Rectal smooth muscle tissue (tissue), 1 donor: ENCODE results near the gene B3GLCT.

ENCODE experiments used
- H3K27ac ChIP-seq: one replicate; pipeline ENCODE4 v1.7.0; 2013; ENCODE audit warnings: low read depth, low read length, inconsistent platforms
- H3K27me3 ChIP-seq: one replicate; pipeline ENCODE4 v1.7.0; 2013; ENCODE audit warnings: low read length; ENCODE audit not compliant: control insufficient read depth, insufficient read depth
- H3K36me3 ChIP-seq: one replicate; pipeline ENCODE4 v1.7.0; 2013; ENCODE audit warnings: low read length; ENCODE audit not compliant: control insufficient read depth, insufficient read depth
- H3K4me1 ChIP-seq: one replicate; pipeline ENCODE4 v1.7.0; 2013; ENCODE audit warnings: low read length; ENCODE audit not compliant: control insufficient read depth, insufficient read depth
- H3K4me3 ChIP-seq: one replicate; pipeline ENCODE4 v1.7.0; 2013; ENCODE audit warnings: low read length
- H3K9ac ChIP-seq: one replicate; pipeline ENCODE4 v1.7.0; 2013; ENCODE audit warnings: low read length

B3GLCT gene

DNA sequence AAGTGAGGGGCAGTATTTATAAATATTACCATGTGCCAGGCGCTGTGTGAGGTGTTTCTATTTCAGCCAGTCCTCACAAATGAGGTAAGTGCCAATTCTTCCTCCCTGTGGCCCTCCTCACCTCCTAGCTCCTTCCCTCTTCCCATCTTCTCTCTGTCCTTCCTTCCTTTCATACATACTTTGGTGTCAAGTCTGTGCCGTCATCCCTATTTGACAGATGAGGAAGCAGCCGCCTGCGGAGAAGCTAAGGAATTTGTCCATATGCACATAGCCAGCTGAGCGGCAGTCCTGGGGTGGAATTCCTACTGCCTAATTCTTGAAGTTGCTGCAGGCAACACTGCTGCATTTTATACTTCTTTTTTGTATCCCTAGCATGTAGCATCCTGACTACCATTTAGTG, 150.8 kb downstream of the B3GLCT start:
- Histone ChIP-seq H3K27ac (no peak overlapping the region), H3K4me3 (no peak overlapping the region), H3K27me3 (no peaks in the 10 kb centered on the region), H3K9ac (no peak overlapping the region), H3K4me1 (no peaks in the 10 kb centered on the region), H3K36me3 (no peaks in the 10 kb centered on the region)

DNA sequence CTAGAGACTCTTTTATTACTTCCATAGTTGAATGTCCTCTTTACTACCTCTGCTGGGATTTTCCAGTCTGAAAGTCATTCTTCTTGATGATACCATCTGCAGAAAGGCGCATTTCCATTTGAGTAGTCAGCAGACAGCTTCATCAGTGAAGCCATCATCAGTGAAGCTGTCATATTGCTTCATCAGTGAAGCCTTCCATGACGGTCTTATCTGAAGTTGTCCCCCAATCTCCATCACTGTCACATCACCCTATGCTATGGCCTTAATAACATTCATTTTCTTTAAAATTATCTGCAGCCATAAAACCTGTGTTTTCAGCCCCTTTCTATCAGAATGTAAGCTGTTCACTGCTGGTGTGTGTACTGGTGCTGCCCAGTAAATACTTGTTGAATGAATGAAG, 151.6 kb downstream of the B3GLCT start:
- H3K4me3 ChIP-seq = no peak overlapping the region
- H3K4me1 ChIP-seq = no peaks in the 10 kb centered on the region
- H3K9ac ChIP-seq = no peak overlapping the region
- H3K27me3 ChIP-seq = no peaks in the 10 kb centered on the region
- H3K27ac ChIP-seq = no peak overlapping the region
- no peaks in the 10 kb centered on the region for H3K36me3 ChIP-seq

DNA sequence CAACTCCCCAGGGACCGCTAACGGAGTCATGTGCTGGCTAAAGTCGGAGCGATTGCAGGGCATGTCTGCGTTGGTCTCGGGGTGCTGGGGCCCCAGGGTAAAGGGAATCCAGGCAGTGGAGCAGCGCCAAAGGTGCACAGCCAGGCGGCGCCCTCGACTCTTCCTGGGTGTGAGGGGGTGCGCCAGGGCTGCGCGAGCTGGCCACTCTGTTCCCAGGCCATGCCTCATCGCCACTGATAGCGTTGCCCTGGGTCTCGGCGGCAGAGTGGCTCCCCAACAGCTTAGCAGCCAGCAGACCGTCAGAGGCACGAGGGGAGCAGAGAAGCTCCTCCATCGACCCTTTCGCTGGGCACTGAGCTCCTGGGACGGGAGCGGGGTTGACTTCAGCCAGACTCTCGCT, 152.7 kb downstream of the B3GLCT start:
- Histone ChIP-seq H3K36me3 (no peaks in the 10 kb centered on the region), H3K27ac (no peak overlapping the region), H3K4me3 (no peak overlapping the region), H3K27me3 (no peaks in the 10 kb centered on the region), H3K4me1 (no peaks in the 10 kb centered on the region), H3K9ac (no peak overlapping the region)

DNA sequence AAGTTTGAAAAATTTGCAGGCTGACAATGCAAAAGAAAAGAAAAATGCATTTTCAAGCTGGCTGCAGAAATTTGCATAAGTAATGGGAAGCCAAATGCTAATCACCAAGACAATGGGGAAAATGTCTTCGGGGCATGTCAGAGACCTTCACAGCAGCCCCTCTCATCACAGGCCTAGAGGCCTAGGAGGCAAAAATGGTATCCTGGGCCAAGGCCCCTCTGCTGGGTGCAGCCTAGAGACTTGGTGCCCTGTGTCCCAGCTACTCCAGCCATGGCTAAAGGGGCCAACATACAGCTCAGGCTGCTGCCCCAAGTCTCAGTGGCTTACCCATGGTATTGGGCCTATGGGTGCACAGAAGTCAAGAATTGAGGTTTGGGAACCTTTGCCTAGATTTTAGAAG, 155.2 kb downstream of the B3GLCT start:
- Histone ChIP-seq H3K4me1 (no peaks in the 10 kb centered on the region), H3K9ac (no peak overlapping the region), H3K27me3 (no peaks in the 10 kb centered on the region), H3K36me3 (no peaks in the 10 kb centered on the region), H3K4me3 (no peak overlapping the region), H3K27ac (no peak overlapping the region)

DNA sequence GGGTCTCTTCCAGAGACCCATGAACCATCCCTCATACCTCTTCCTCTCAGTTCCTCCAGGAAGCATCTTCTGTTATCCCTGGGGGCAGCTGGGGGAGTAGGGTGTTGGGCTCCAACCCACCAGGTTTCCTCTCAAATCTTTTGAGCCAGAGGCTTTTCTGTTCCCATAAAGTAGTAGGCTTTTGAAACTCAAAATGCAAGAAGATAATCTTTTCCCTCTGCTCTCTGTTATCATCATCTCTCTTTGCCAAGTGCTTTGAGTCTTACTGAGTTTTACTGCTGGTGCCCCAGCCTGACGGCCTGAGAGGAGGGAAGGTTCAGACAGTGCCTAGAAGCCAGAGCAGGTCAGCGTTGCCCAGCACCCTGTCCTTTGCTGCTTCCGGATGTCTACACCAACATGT, 157.2 kb downstream of the B3GLCT start:
- Histone ChIP-seq H3K4me3 (no peak overlapping the region), H3K9ac (no peak overlapping the region), H3K27ac (no peak overlapping the region), H3K36me3 (no peaks in the 10 kb centered on the region), H3K27me3 (no peaks in the 10 kb centered on the region), H3K4me1 (no peaks in the 10 kb centered on the region)

DNA sequence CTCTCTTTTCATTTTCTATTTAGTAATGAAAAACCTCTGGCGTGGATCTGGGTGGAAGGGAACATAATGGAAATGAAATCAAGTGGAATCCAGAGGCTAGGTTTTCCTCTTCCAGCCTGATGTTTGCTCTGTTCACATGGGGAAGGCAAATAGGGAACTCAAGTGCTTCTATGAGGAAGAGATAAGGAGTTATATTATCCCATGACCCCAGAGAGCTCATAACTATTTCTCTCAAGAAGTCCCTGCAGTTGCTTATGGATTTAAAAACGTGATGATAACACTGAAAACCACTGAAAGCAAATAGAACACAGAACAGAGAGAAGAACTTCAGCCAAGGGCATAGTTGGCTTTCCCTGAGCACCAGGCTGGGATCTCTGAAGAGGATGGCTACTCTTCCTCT, 157.8 kb downstream of the B3GLCT start:
- no peaks in the 10 kb centered on the region for H3K4me1 ChIP-seq
- no peak overlapping the region for H3K9ac ChIP-seq
- no peaks in the 10 kb centered on the region for H3K36me3 ChIP-seq
- no peak overlapping the region for H3K27ac ChIP-seq
- H3K27me3 ChIP-seq = no peaks in the 10 kb centered on the region
- H3K4me3 ChIP-seq = no peak overlapping the region

DNA sequence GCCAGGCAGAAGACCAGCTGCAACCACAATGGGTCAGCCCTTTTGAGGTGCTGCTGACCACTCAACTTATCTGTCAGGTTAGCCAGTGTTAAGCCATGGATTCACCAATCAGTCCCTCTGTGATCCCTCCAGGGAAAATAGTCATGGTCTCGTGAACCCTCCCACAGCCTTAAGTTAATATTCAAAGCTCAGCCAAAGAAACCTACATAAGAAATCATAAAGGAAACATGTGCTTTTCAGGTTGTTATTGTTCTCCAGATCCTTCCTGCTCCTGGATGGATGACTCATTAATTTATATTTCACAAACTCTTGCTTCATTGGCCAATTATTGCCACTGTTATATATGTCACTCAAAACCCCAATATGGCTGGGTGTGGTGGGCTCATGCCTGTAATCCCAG, 161.9 kb downstream of the B3GLCT start:
- H3K27me3 ChIP-seq = no peaks in the 10 kb centered on the region
- H3K4me3 ChIP-seq = no peak overlapping the region
- H3K9ac ChIP-seq = no peak overlapping the region
- H3K27ac ChIP-seq = no peak overlapping the region
- no peaks in the 10 kb centered on the region for H3K36me3 ChIP-seq
- no peaks in the 10 kb centered on the region for H3K4me1 ChIP-seq

DNA sequence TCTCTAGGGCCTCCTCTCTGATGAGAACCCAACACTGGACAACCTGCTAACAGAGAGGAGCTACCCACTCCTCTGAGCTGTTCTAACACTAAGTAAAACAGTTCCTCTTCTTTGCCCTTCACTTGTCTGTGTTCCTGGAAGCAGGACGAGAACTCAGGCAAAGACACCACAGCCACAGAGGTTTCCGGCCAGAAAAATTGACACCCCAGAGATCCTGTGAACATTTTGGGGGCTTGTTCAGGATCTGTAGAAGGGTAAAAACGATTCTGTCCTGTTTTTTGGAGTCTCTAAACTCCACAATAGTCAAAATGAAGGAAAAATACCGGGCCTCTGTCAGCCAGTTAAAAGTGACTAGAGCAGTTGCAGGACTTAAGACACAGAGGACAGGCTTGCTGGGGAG, 165.9 kb downstream of the B3GLCT start:
- Histone ChIP-seq H3K4me3 (no peak overlapping the region), H3K4me1 (no peaks in the 10 kb centered on the region), H3K27ac (no peak overlapping the region), H3K36me3 (no peaks in the 10 kb centered on the region), H3K9ac (no peak overlapping the region), H3K27me3 (no peaks in the 10 kb centered on the region)

DNA sequence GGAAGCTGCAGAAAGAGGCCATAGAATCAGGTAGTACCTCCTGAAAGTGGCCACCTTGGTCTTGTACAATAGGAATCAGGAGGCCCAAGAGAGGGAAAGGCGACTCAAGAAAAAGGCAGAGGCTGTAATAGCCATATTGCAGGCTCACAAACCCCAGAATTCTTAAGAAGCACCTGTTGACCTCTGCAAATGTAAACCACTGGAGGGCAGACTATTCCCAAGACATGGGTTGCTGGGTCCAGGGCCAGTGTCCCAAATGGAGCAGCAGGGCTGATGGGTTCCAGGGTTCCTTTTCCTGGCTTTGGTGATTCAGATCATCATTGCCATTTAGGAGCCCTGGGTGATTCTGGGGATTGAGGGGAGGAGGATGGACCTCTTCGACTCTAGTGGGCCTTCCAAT, 167.6 kb downstream of the B3GLCT start:
- Histone ChIP-seq H3K27me3 (no peaks in the 10 kb centered on the region), H3K4me3 (no peak overlapping the region), H3K9ac (no peak overlapping the region), H3K36me3 (no peaks in the 10 kb centered on the region), H3K27ac (no peak overlapping the region), H3K4me1 (no peaks in the 10 kb centered on the region)

DNA sequence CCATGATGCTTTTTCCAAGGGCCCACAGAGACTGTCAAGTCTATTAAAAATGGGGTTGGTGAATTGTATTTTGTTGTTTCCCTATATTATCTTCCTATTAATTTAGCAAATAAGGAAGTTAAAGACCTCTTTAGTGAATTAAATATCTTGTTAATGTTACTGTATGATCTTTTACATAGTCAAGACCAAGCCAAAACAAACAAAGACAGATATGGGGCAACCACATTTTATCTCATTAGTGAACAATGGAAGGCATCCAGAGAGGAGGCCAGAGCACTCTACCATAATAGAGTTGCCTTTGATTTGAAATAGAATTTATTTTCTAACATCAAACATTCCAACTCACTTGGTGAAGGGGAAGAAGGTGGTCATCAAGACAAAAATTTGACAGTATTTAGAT, 169.4 kb downstream of the B3GLCT start:
- no peak overlapping the region for H3K27ac ChIP-seq
- H3K4me3 ChIP-seq = no peak overlapping the region
- no peaks in the 10 kb centered on the region for H3K36me3 ChIP-seq
- H3K4me1 ChIP-seq = no peaks in the 10 kb centered on the region
- no peak overlapping the region for H3K9ac ChIP-seq
- no peaks in the 10 kb centered on the region for H3K27me3 ChIP-seq

DNA sequence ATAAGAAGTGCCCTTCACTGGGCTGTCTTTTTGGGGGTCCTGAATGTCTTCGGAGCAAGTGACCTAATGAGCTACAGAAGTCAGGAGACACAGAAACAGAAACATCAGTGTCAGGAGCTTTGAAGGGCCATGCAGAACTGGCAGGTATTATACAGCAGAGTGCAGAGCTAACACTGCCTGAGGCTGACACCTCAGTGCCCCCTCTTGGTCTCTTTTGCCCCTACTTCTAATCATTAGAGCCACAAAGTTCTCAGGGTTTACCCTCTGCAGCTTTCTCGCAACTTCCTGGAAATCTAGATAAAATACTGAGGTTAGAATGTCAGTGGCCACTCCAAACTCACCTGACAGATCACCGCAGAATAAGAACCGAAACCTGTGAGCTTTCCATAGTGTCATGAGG, 172.7 kb downstream of the B3GLCT start:
- Histone ChIP-seq H3K4me3 (no peak overlapping the region), H3K36me3 (no peaks in the 10 kb centered on the region), H3K27ac (no peak overlapping the region), H3K9ac (no peak overlapping the region), H3K4me1 (no peaks in the 10 kb centered on the region), H3K27me3 (no peaks in the 10 kb centered on the region)

DNA sequence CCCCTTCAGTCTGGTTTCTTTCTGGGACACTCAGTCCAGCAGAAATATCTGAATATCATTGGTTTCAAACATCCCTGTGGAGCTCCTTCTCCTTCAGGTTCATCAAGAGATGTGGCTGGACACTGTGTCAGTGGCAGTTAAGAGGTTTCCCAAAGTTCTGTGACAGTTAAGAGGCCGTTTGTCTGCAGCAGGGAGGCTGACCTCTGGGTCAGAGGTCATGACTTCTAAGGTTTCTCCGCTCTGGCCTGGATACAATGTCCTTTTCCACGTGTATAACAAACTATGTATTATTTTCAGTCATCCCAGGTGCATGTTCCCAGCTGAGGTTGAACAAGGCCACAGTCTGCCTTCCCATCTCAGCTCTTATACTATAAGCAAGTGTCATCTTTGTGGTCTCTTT, 174.9 kb downstream of the B3GLCT start:
- Histone ChIP-seq H3K9ac (no peak overlapping the region), H3K27me3 (no peaks in the 10 kb centered on the region), H3K36me3 (no peaks in the 10 kb centered on the region), H3K4me3 (no peak overlapping the region), H3K4me1 (no peaks in the 10 kb centered on the region), H3K27ac (no peak overlapping the region)

DNA sequence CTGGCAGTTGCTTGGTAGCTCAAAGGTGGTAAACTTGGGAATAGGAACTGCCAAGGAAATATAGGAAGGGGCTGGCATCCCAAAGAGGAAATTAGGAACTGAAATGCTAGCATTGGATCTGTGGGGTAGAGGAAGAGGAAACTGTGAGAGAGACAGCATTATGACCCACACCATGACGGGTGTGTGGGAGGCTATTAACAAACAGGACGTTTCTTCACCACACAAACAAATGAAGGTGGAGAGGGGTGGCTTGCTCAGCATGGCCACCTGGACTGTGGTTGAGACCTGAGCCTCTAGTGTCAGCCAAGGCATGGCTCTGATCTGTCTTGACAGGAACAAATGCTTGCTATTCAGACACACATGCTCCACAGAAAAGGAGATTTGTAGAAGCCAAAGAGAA, 178.2 kb downstream of the B3GLCT start:
- Histone ChIP-seq H3K27me3 (no peaks in the 10 kb centered on the region), H3K4me3 (no peak overlapping the region), H3K27ac (no peak overlapping the region), H3K36me3 (no peaks in the 10 kb centered on the region), H3K9ac (no peak overlapping the region), H3K4me1 (no peaks in the 10 kb centered on the region)

DNA sequence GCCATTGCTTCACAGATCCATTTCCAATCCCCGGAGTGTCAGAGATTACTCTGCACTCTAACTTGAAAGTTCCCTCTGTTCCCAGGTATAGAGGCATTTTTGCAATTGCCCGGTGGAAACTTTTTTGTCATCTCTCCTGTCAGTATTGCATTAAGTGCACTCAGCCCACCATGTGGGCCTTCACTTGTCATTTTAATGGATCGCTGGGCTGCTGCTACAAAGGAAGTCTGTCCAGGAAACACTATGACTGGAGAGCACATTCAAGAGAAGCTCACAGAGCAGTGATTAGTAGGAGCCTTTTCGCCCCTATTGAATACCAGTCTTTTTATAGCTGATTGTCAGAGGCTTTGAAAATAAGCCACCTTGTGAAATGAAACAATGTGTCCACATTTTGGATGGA, 180.9 kb downstream of the B3GLCT start:
- Histone ChIP-seq H3K27me3 (no peaks in the 10 kb centered on the region), H3K36me3 (no peaks in the 10 kb centered on the region), H3K27ac (no peak overlapping the region), H3K9ac (no peak overlapping the region), H3K4me1 (no peaks in the 10 kb centered on the region), H3K4me3 (no peak overlapping the region)
